Upper lobe of left lung (tissue), 6 donors: ENCODE measurements around the gene PGGT1B. TPM values are rescaled to one million over a fixed set of nuclear protein-coding genes. Genes with fewer than 3 reads are reported as not detected.

Experiments used
- ATAC-seq, 2 donors: fragments of 200-7000 bp; cut with Tn5 transposase; one replicate each; pipeline ENCODE4 v1.9.1; 2022; ENCODE audit warnings: mild to moderate bottlenecking in 2 of 2, moderate library complexity in 2 of 2; ENCODE audit not compliant: low FRiP score in 2 of 2
- DNase-seq, 2 donors: peaks; one replicate each; pipeline ENCODE4 v3.0.0-alpha.2; 2019 to 2020
- H3K27ac ChIP-seq, 4 donors: fragments of 200-600 bp; sonication (generic); one replicate each; pipeline ENCODE4 v1.5.1; 2016 to 2019
- H3K27me3 ChIP-seq, 4 donors: fragments of 200-600 bp; sonication (generic); one replicate each; pipeline ENCODE4 v1.5.1; 2017 to 2019
- H3K36me3 ChIP-seq, 4 donors: fragments of 200-600 bp; sonication (generic); one replicate each; pipeline ENCODE4 v1.5.1; 2016 to 2019
- H3K4me1 ChIP-seq, 4 donors: fragments of 200-600 bp; sonication (generic); one replicate each; pipeline ENCODE4 v1.5.1; 2018 to 2019
- H3K4me3 ChIP-seq, 4 donors: fragments of 200-600 bp; sonication (generic); one replicate each; pipeline ENCODE4 v1.5.1; 2017 to 2019; ENCODE audit warnings: mild to moderate bottlenecking in 2 of 4, moderate library complexity in 1 of 4
- H3K9me3 ChIP-seq, 4 donors: fragments of 200-600 bp; sonication (generic); one replicate each; pipeline ENCODE4 v1.5.1; 2018 to 2019
- EP300 ChIP-seq, 4 donors: sonication (generic); formaldehyde crosslinking; IDR thresholded peaks; one replicate each; pipeline ENCODE4 v1.5.1; 2017; ENCODE audit warnings: antibody characterized with exemption in 4 of 4, control low read depth in 2 of 4
- POLR2A ChIP-seq, 4 donors: fragments of 450-650 bp; IDR thresholded peaks; one replicate each; pipeline ENCODE4 v1.5.1; 2016 to 2017; ENCODE audit warnings: antibody characterized with exemption in 4 of 4, mild to moderate bottlenecking in 2 of 4
- POLR2AphosphoS5 ChIP-seq, 2 donors: sonication (generic); formaldehyde crosslinking; IDR thresholded peaks; one replicate each; pipeline ENCODE4 v1.5.1; 2017; ENCODE audit warnings: antibody characterized with exemption in 2 of 2
- WGBS, 2 donors: methylation state at CpG; one replicate each; pipeline ENCODE4 v1.1.5; 2017 to 2018; 5-methylcytosine and 5-hydroxymethylcytosine counted together
- total RNA-seq, 6 donors: library from RNA; depleted of rRNA in 4 of 6; stranded (reverse); fragments of >200 nt in 4 of 6; gene quantifications; one replicate each; pipeline versions ENCODE4 v1.1.0 to v1.2.1, GENCODE V29; 2016 to 2021
- TF ChIP-seq, protein P1 (sequence below), 6 experiments: fragments of 450-650 bp in 4 of 6; fragments of 200-600 bp in 2 of 6; sonication (generic) in 2 of 6; IDR thresholded peaks; one replicate each; pipeline ENCODE4 v1.5.1; 2016 to 2019; ENCODE audit warnings: antibody characterized with exemption in 6 of 6
- donor health status: DM: no; HTN: no; CAD: no; lungs with moderate emphysema.
- donor health status: DM: no; HTN: yes; CAD: no; lungs with severe emphysema.

Gene PGGT1B
- total RNA-seq, 6 donors from 2014 or later: 3.9 to 48.2 (median 22.5) TPM

GRCh38 chr5:115214541-115214940 is 48.1 kb downstream of the PGGT1B start:
- Histone ChIP-seq H3K27me3 (no peaks in the 10 kb centered on the region), H3K9me3 (no peaks in the 10 kb centered on the region), H3K27ac (no peak overlapping the region), H3K36me3 (peaks cover 0 to 39% (median 8%) of the 10 kb centered on the region in 4 donors), H3K4me3 (no peak overlapping the region), H3K4me1 (no peaks in the 10 kb centered on the region)
- TF ChIP-seq, protein P1, sequence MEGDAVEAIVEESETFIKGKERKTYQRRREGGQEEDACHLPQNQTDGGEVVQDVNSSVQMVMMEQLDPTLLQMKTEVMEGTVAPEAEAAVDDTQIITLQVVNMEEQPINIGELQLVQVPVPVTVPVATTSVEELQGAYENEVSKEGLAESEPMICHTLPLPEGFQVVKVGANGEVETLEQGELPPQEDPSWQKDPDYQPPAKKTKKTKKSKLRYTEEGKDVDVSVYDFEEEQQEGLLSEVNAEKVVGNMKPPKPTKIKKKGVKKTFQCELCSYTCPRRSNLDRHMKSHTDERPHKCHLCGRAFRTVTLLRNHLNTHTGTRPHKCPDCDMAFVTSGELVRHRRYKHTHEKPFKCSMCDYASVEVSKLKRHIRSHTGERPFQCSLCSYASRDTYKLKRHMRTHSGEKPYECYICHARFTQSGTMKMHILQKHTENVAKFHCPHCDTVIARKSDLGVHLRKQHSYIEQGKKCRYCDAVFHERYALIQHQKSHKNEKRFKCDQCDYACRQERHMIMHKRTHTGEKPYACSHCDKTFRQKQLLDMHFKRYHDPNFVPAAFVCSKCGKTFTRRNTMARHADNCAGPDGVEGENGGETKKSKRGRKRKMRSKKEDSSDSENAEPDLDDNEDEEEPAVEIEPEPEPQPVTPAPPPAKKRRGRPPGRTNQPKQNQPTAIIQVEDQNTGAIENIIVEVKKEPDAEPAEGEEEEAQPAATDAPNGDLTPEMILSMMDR (IDR thresholded peaks at IDR 0.05): no peak
- TF ChIP-seq POLR2A (IDR thresholded peaks at IDR 0.05): no peak
- no peak for TF ChIP-seq EP300 (IDR thresholded peaks at IDR 0.05)
- TF ChIP-seq POLR2AphosphoS5 (IDR thresholded peaks at IDR 0.05): no peak
- DNase-seq (no peak), ATAC-seq (no peak)
- 33 to 40% methylated on average over 1 of the region's 1 CpG for WGBS, 2 donors

GRCh38 chr5:115209279-115209678 is 53.4 kb downstream of the PGGT1B start:
- DNase-seq: peak in 1 of 2 donors; percentile 48
- WGBS, 2 donors: 70 to 74% methylated on average over 3 of the region's 3 CpGs
- Histone ChIP-seq H3K27me3 (no peaks in the 10 kb centered on the region), H3K9me3 (no peaks in the 10 kb centered on the region), H3K4me1 (no peaks in the 10 kb centered on the region), H3K36me3 (peaks cover 0 to 20% (median 5%) of the 10 kb centered on the region in 4 donors), H3K4me3 (no peak overlapping the region), H3K27ac (no peak overlapping the region)
- ATAC-seq: peak; percentile 85 to 92
- TF ChIP-seq POLR2A (IDR thresholded peaks at IDR 0.05): no peak
- TF ChIP-seq POLR2AphosphoS5 (IDR thresholded peaks at IDR 0.05): no peak
- TF ChIP-seq, protein P1 (IDR thresholded peaks at IDR 0.05): no peak
- no peak for TF ChIP-seq EP300 (IDR thresholded peaks at IDR 0.05)

- Histone ChIP-seq H3K36me3 (no peaks in the 10 kb centered on the region), H3K27me3 (no peaks in the 10 kb centered on the region), H3K27ac (no peak overlapping the region), H3K4me1 (no peaks in the 10 kb centered on the region), H3K9me3 (no peaks in the 10 kb centered on the region), H3K4me3 (no peak overlapping the region)
- TF ChIP-seq EP300 (IDR thresholded peaks at IDR 0.05) (no peak), POLR2A (IDR thresholded peaks at IDR 0.05) (no peak), POLR2AphosphoS5 (IDR thresholded peaks at IDR 0.05) (no peak)
- TF ChIP-seq, protein P1 (IDR thresholded peaks at IDR 0.05): no peak
- WGBS, 2 donors: 88 to 90% methylated on average over 1 of the region's 1 CpG
- DNase-seq: no peak
- ATAC-seq: peak in 1 of 2 donors; percentile 19
Measured at GRCh38 chr5:115202952-115203351, 59.7 kb downstream of the PGGT1B start.

GRCh38 chr5:115196161-115196560 is 66.5 kb downstream of the PGGT1B start:
- TF ChIP-seq, protein P1 (IDR thresholded peaks at IDR 0.05): no peak
- no peak for TF ChIP-seq EP300 (IDR thresholded peaks at IDR 0.05)
- no peak for TF ChIP-seq POLR2A (IDR thresholded peaks at IDR 0.05)
- TF ChIP-seq POLR2AphosphoS5 (IDR thresholded peaks at IDR 0.05): no peak

GRCh38 chr5:115194676-115195075 is 68.0 kb downstream of the PGGT1B start:
- Histone ChIP-seq H3K36me3 (no peaks in the 10 kb centered on the region), H3K27ac (no peak overlapping the region), H3K27me3 (no peaks in the 10 kb centered on the region), H3K4me1 (no peaks in the 10 kb centered on the region), H3K9me3 (no peaks in the 10 kb centered on the region), H3K4me3 (no peak overlapping the region)
- 85 to 100% methylated on average over 2 of the region's 2 CpGs for WGBS, 2 donors
- TF ChIP-seq, protein P1 (IDR thresholded peaks at IDR 0.05): no peak
- TF ChIP-seq POLR2A (IDR thresholded peaks at IDR 0.05) (no peak), EP300 (IDR thresholded peaks at IDR 0.05) (no peak), POLR2AphosphoS5 (IDR thresholded peaks at IDR 0.05) (no peak)
- ATAC-seq (no peak), DNase-seq (no peak)

More at GRCh38 chr5:115196161-115196560, 66.5 kb downstream of the PGGT1B start:
- Histone ChIP-seq H3K36me3 (no peaks in the 10 kb centered on the region), H3K4me1 (no peaks in the 10 kb centered on the region), H3K9me3 (no peaks in the 10 kb centered on the region), H3K4me3 (no peak overlapping the region), H3K27me3 (no peaks in the 10 kb centered on the region), H3K27ac (no peak overlapping the region)
- WGBS, 2 donors: 87% methylated on average over 3 of the region's 3 CpGs
- DNase-seq (no peak), ATAC-seq (no peak)
